Astrocyte (in vitro differentiated cells and primary cell): ENCODE data around the gene NSUN3. TPM values are rescaled to one million over a fixed set of nuclear protein-coding genes. Genes with fewer than 3 reads are reported as not detected.

ENCODE experiments used
- DNase-seq: peaks from one replicate; pipeline ENCODE4 v3.0.0-alpha.2; 2010; ENCODE audit warnings: low read depth
- FAIRE-seq: peaks from 2 replicates; lab custom pipeline; 2011; peaks lifted over from hg19 to GRCh38; lab: Jason Lieb, UNC
- H2AFZ ChIP-seq: 2 replicates; pipeline ENCODE4 v1.6.0; 2012; ENCODE audit warnings: low read depth, low read length, inconsistent platforms
- H3K27ac ChIP-seq: 2 replicates; pipeline ENCODE4 v1.5.1; 2011; ENCODE audit warnings: low read depth, low read length, inconsistent platforms
- H3K27me3 ChIP-seq: 2 replicates; pipeline ENCODE4 v1.6.0; 2011; ENCODE audit warnings: low read length, inconsistent platforms; ENCODE audit not compliant: insufficient read depth
- H3K36me3 ChIP-seq: 2 replicates; pipeline ENCODE4 v1.5.1; 2011; ENCODE audit warnings: low read length, inconsistent platforms; ENCODE audit not compliant: insufficient read depth
- H3K4me1 ChIP-seq: 2 replicates; pipeline ENCODE4 v1.5.1; 2011; ENCODE audit warnings: low read length, inconsistent platforms; ENCODE audit not compliant: insufficient read depth
- H3K4me2 ChIP-seq: 2 replicates; pipeline ENCODE4 v1.6.0; 2012; ENCODE audit warnings: low read length, inconsistent platforms
- H3K4me3 ChIP-seq: 2 replicates; pipeline ENCODE4 v1.5.1; 2011; ENCODE audit warnings: low read depth, mild to moderate bottlenecking, low read length, inconsistent platforms; ENCODE audit not compliant: insufficient read depth
- H3K79me2 ChIP-seq: 2 replicates; pipeline ENCODE4 v1.6.0; 2012; ENCODE audit warnings: mild to moderate bottlenecking, low read length, inconsistent platforms; ENCODE audit not compliant: insufficient read depth
- H3K9ac ChIP-seq: 2 replicates; pipeline ENCODE4 v1.6.0; 2012; ENCODE audit warnings: mild to moderate bottlenecking, low read length, inconsistent platforms
- H3K9me3 ChIP-seq: 2 replicates; pipeline ENCODE4 v1.5.1; 2012; ENCODE audit warnings: low read depth, mild to moderate bottlenecking, low read length, inconsistent platforms; ENCODE audit not compliant: insufficient read depth
- H4K20me1 ChIP-seq: 2 replicates; pipeline ENCODE4 v1.6.0; 2012; ENCODE audit warnings: low read length, inconsistent platforms; ENCODE audit not compliant: insufficient read depth
- H3K27ac Mint-ChIP-seq: one replicate; pipeline ENCODE4 v1.8.0; 2021; ENCODE audit warnings: mild to moderate bottlenecking, mixed read lengths; ENCODE audit not compliant: unreplicated experiment
- H3K27me3 Mint-ChIP-seq: one replicate; pipeline ENCODE4 v1.8.0; 2021; ENCODE audit warnings: low read depth, mixed read lengths; ENCODE audit not compliant: unreplicated experiment
- H3K36me3 Mint-ChIP-seq: one replicate; pipeline ENCODE4 v1.8.0; 2021; ENCODE audit warnings: low read depth, mixed read lengths; ENCODE audit not compliant: unreplicated experiment
- H3K4me1 Mint-ChIP-seq: one replicate; pipeline ENCODE4 v1.8.0; 2021; ENCODE audit warnings: low read depth, mixed read lengths; ENCODE audit not compliant: unreplicated experiment
- H3K4me3 Mint-ChIP-seq: one replicate; pipeline ENCODE4 v1.8.0; 2021; ENCODE audit warnings: mild to moderate bottlenecking, moderate library complexity, mixed read lengths; ENCODE audit not compliant: unreplicated experiment
- H3K9me3 Mint-ChIP-seq: one replicate; pipeline ENCODE4 v1.8.0; 2021; ENCODE audit warnings: mild to moderate bottlenecking, mixed read lengths; ENCODE audit not compliant: unreplicated experiment
- EZH2 ChIP-seq: IDR thresholded peaks from 2 replicates; pipeline ENCODE4 v1.6.1; 2012; ENCODE audit warnings: mild to moderate bottlenecking, low read length, inconsistent platforms; ENCODE audit not compliant: insufficient read depth
- total RNA-seq: library from RNA; stranded (reverse); gene quantifications from 2 replicates; pipeline ENCODE4 v1.2.1, GENCODE V29; 2021
- TF ChIP-seq, protein P1 (sequence below): IDR thresholded peaks from 2 replicates; pipeline ENCODE4 v1.5.1; 2011; ENCODE audit warnings: low read depth, mild to moderate bottlenecking, inconsistent platforms, low read length, moderate library complexity; ENCODE audit not compliant: insufficient read depth

The NSUN3 gene
- total RNA-seq, 1 donor from 2014 or later: 10.3 TPM

DNA sequence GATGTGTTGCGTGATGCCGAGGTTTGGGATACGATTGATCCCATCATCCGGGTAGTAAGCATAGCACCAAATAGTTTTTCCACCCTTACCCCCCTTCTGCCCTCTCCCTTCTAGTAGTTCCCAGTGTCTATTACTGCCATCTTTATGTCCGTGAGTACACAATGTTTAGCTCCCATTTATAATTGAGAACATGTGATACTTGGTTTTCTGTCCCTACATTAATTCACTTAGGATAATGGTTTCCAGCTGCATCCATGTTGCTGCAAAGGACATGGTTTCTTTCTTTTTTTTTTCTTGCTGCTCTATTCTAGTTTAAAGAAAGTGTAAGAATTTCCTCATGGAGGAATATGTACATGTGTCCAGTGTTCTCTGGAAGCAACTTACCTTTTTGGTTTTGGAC is 51.8 kb downstream of the NSUN3 start:
- no peak overlapping the region for H3K27ac Mint-ChIP-seq

DNA sequence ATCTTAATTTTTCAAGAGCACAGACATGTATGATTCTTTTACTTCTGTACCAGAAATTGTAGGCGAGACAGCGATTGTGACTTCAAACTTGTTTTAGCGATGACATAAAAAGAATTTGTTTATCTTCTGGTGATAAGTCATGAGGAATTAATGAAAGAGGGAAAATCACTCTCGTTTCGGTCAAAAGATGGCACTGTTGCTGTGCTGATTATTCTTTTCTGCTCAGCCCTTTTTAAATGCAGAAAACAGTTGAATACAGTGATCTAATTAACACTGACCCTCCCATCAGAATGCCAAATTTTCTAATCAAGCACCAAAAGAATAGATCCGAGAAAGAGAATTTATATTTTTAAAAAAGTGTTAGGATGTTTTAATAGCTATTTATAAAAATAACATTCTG is 52.6 kb downstream of the NSUN3 start:
- Mint-ChIP-seq H3K4me3 (no peak overlapping the region), H3K27me3 (no peaks in the 10 kb centered on the region), H3K4me1 (no peaks in the 10 kb centered on the region), H3K27ac (no peak overlapping the region), H3K36me3 (no peaks in the 10 kb centered on the region), H3K9me3 (peaks cover 2% of the 10 kb centered on the region)
- Histone ChIP-seq H3K9me3 (no peaks in the 10 kb centered on the region), H3K36me3 (no peaks in the 10 kb centered on the region), H3K4me3 (no peak overlapping the region), H3K79me2 (no peaks in the 10 kb centered on the region), H3K27ac (no peak overlapping the region), H2AFZ (no peak overlapping the region), H3K9ac (no peak overlapping the region), H3K27me3 (no peaks in the 10 kb centered on the region), H4K20me1 (no peaks in the 10 kb centered on the region), H3K4me2 (no peak overlapping the region), H3K4me1 (no peaks in the 10 kb centered on the region)
- TF ChIP-seq, protein P1, sequence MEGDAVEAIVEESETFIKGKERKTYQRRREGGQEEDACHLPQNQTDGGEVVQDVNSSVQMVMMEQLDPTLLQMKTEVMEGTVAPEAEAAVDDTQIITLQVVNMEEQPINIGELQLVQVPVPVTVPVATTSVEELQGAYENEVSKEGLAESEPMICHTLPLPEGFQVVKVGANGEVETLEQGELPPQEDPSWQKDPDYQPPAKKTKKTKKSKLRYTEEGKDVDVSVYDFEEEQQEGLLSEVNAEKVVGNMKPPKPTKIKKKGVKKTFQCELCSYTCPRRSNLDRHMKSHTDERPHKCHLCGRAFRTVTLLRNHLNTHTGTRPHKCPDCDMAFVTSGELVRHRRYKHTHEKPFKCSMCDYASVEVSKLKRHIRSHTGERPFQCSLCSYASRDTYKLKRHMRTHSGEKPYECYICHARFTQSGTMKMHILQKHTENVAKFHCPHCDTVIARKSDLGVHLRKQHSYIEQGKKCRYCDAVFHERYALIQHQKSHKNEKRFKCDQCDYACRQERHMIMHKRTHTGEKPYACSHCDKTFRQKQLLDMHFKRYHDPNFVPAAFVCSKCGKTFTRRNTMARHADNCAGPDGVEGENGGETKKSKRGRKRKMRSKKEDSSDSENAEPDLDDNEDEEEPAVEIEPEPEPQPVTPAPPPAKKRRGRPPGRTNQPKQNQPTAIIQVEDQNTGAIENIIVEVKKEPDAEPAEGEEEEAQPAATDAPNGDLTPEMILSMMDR: peak; percentile 54
- TF ChIP-seq EZH2: no peak
- DNase-seq (peak; percentile 40), FAIRE-seq (peak; percentile 80)

More for the DNA sequence above, 51.8 kb downstream of the NSUN3 start:
- Mint-ChIP-seq H3K4me3 (no peak overlapping the region), H3K36me3 (no peaks in the 10 kb centered on the region), H3K9me3 (peaks cover 2% of the 10 kb centered on the region), H3K4me1 (no peaks in the 10 kb centered on the region), H3K27me3 (no peaks in the 10 kb centered on the region)
- no peak overlapping the region for H2AFZ ChIP-seq
- no peaks in the 10 kb centered on the region for H4K20me1 ChIP-seq
- H3K27ac ChIP-seq: no peak overlapping the region
- H3K9me3 ChIP-seq: no peaks in the 10 kb centered on the region
- no peaks in the 10 kb centered on the region for H3K79me2 ChIP-seq
- no peaks in the 10 kb centered on the region for H3K4me1 ChIP-seq
- no peak overlapping the region for H3K4me2 ChIP-seq
- H3K27me3 ChIP-seq: no peaks in the 10 kb centered on the region
- FAIRE-seq: no peak
- DNase-seq: no peak
- H3K4me3 ChIP-seq: no peak overlapping the region
- TF ChIP-seq, protein P1: no peak
- TF ChIP-seq EZH2: no peak
- no peaks in the 10 kb centered on the region for H3K36me3 ChIP-seq
- no peak overlapping the region for H3K9ac ChIP-seq

DNA sequence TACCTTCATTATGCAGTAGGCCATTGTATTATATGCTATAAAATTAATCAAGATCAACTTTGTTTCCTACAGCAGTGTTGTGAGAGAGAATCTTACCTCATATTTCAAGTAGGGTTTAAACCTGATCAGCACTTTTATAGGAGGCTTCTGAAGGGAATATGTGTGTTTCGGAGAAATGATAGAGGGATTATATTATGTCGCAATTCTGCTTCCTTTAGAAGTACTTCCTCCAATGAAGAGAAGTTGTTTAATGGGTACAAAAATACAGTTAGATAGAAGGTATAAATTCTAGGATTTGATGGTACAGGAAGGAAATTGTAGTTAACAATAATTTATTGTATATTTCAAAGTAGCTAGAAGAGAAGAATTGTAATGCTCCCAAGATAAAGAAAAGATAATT is 54.9 kb downstream of the NSUN3 start:
- H3K27ac Mint-ChIP-seq: no peak overlapping the region
- no peaks in the 10 kb centered on the region for H3K27me3 Mint-ChIP-seq
- no peaks in the 10 kb centered on the region for H3K79me2 ChIP-seq
- H3K9me3 Mint-ChIP-seq: no peaks in the 10 kb centered on the region
- no peak overlapping the region for H3K4me2 ChIP-seq
- no peak for FAIRE-seq
- H3K9me3 ChIP-seq: no peaks in the 10 kb centered on the region
- H3K36me3 ChIP-seq: no peaks in the 10 kb centered on the region
- DNase-seq: no peak
- H3K9ac ChIP-seq: no peak overlapping the region
- H3K4me1 ChIP-seq: no peaks in the 10 kb centered on the region
- no peaks in the 10 kb centered on the region for H3K36me3 Mint-ChIP-seq
- no peak overlapping the region for H2AFZ ChIP-seq
- no peaks in the 10 kb centered on the region for H4K20me1 ChIP-seq
- no peak overlapping the region for H3K27ac ChIP-seq
- no peak overlapping the region for H3K4me3 ChIP-seq
- TF ChIP-seq EZH2: no peak
- TF ChIP-seq, protein P1: no peak
- H3K27me3 ChIP-seq: no peaks in the 10 kb centered on the region
- H3K4me3 Mint-ChIP-seq: no peak overlapping the region
- no peaks in the 10 kb centered on the region for H3K4me1 Mint-ChIP-seq
